ENCODE data around the gene R3HDM1. TPM values are rescaled to one million over a fixed set of nuclear protein-coding genes. Genes with fewer than 3 reads are reported as not detected.

Gene R3HDM1
- total RNA-seq, 4 donors from 2014 or later = 13.1 to 56.6 (median 19.6) TPM

GRCh38 chr2:135563793-135564192 lies 32.5 kb downstream of the R3HDM1 start:
- DNase-seq (ENCODE audit: extremely low spot score) = no peak
- Histone ChIP-seq H3K27me3 (no peaks in the 10 kb centered on the region), H3K4me1 (no peaks in the 10 kb centered on the region), H3K9me3 (no peaks in the 10 kb centered on the region), H3K4me3 (no peak overlapping the region), H3K27ac (replicated peaks in 1 of 4) (no peak overlapping the region), H3K36me3 (peaks cover 0 to 5% (median 2%) of the 10 kb centered on the region in 4 donors)
- 100% methylated on average over 4 of the region's 4 CpGs for WGBS
- TF ChIP-seq POLR2A (IDR thresholded peaks at IDR 0.05; ENCODE audit: low read depth) (no peak), CTCF (IDR thresholded peaks at IDR 0.05) (no peak), POLR2AphosphoS5 (IDR thresholded peaks at IDR 0.05) (no peak), EP300 (IDR thresholded peaks at IDR 0.05) (no peak)
- intact Hi-C loops (cut with DNase I) = no loop called here

- 87% methylated on average over 2 of the region's 2 CpGs for WGBS
- Histone ChIP-seq H3K9me3 (no peaks in the 10 kb centered on the region), H3K27me3 (no peaks in the 10 kb centered on the region), H3K36me3 (peaks cover 0 to 19% (median 12%) of the 10 kb centered on the region in 4 donors), H3K4me3 (no peak overlapping the region), H3K4me1 (no peaks in the 10 kb centered on the region), H3K27ac (replicated peaks in 1 of 4) (no peak overlapping the region)
- TF ChIP-seq POLR2A (IDR thresholded peaks at IDR 0.05; ENCODE audit: low read depth) (no peak), EP300 (IDR thresholded peaks at IDR 0.05) (no peak), POLR2AphosphoS5 (IDR thresholded peaks at IDR 0.05) (no peak), CTCF (IDR thresholded peaks at IDR 0.05) (no peak)
- DNase-seq (ENCODE audit: extremely low spot score) = no peak
- intact Hi-C loops (cut with DNase I) = no loop called here
Observed at GRCh38 chr2:135570884-135571283, 39.6 kb downstream of the R3HDM1 start.

- H3K4me1 ChIP-seq = no peaks in the 10 kb centered on the region
- DNase-seq (ENCODE audit: extremely low spot score) = no peak
- H3K36me3 ChIP-seq = peaks cover 0 to 16% (median 10%) of the 10 kb centered on the region in 4 donors
- intact Hi-C loops (cut with DNase I) = no loop called here
- H3K9me3 ChIP-seq = no peaks in the 10 kb centered on the region
- 90% methylated on average over 1 of the region's 1 CpG for WGBS
- no peak overlapping the region for H3K27ac ChIP-seq (replicated peaks in 1 of 4)
- no peak overlapping the region for H3K4me3 ChIP-seq
- no peaks in the 10 kb centered on the region for H3K27me3 ChIP-seq
- TF ChIP-seq POLR2AphosphoS5 (IDR thresholded peaks at IDR 0.05) (no peak), EP300 (IDR thresholded peaks at IDR 0.05) (no peak), CTCF (IDR thresholded peaks at IDR 0.05) (no peak), POLR2A (IDR thresholded peaks at IDR 0.05; ENCODE audit: low read depth) (no peak)
Observed at GRCh38 chr2:135573620-135574019, 42.3 kb downstream of the R3HDM1 start.

GRCh38 chr2:135581282-135581681 lies 50.0 kb downstream of the R3HDM1 start:
- 94% methylated on average over 3 of the region's 3 CpGs for WGBS
- Histone ChIP-seq H3K4me1 (peaks cover 0 to 4% (median 0%) of the 10 kb centered on the region in 4 donors), H3K27ac (replicated peaks in 1 of 4) (no peak overlapping the region), H3K36me3 (no peaks in the 10 kb centered on the region), H3K9me3 (no peaks in the 10 kb centered on the region), H3K27me3 (no peaks in the 10 kb centered on the region), H3K4me3 (no peak overlapping the region)
- DNase-seq (ENCODE audit: extremely low spot score) = no peak
- TF ChIP-seq CTCF (IDR thresholded peaks at IDR 0.05) (no peak), EP300 (IDR thresholded peaks at IDR 0.05) (no peak), POLR2A (IDR thresholded peaks at IDR 0.05; ENCODE audit: low read depth) (no peak), POLR2AphosphoS5 (IDR thresholded peaks at IDR 0.05) (no peak)
- intact Hi-C loops (cut with DNase I) = no loop called here

GRCh38 chr2:135582383-135582782 lies 51.1 kb downstream of the R3HDM1 start:
- Histone ChIP-seq H3K36me3 (no peaks in the 10 kb centered on the region), H3K27me3 (no peaks in the 10 kb centered on the region), H3K4me3 (no peak overlapping the region), H3K4me1 (peaks cover 0 to 8% (median 0%) of the 10 kb centered on the region in 4 donors), H3K9me3 (no peaks in the 10 kb centered on the region), H3K27ac (replicated peaks in 1 of 4) (no peak overlapping the region)
- intact Hi-C loops (cut with DNase I) = no loop called here
- 59% methylated on average over 2 of the region's 2 CpGs for WGBS
- DNase-seq (ENCODE audit: extremely low spot score) = no peak
- no peak for TF ChIP-seq POLR2A (IDR thresholded peaks at IDR 0.05; ENCODE audit: low read depth)
- no peak for TF ChIP-seq POLR2AphosphoS5 (IDR thresholded peaks at IDR 0.05)
- no peak for TF ChIP-seq EP300 (IDR thresholded peaks at IDR 0.05)
- TF ChIP-seq CTCF (IDR thresholded peaks at IDR 0.05) = no peak

Data from esophagus muscularis mucosa (tissue), 4 donors.